GDM1 (cell line): ENCODE data around the gene CCDC81.
"Not testable (repeated sequence)": the region's sequence is repeated elsewhere in the genome, so short reads cannot be mapped to it uniquely, and the experiment has no call there.

ENCODE experiments used
- DNase-seq: peaks from one replicate; lab custom pipeline; 2025; lab: John Stamatoyannopoulos, UW

CCDC81 gene

DNA sequence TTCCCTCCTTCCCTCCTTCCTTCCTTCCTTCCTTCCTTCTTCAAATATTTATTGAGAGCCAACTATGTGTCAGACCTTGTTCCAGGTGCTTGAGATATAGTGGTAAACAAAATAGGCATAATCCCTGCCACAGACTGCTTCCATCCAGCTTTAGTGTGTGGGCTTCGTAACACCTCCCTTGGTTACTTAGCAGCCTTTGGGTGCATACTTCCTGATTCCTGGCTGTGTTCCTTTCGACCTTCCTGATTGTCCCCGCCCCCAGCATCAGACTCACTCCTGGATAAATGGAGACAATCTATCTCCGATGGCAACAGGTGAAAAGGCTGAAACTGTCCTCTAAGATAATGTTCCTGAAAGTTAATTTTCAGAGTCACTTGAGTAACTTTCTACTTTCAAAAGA lies 13.5 kb downstream of the CCDC81 start:
- DNase-seq = no peak

DNA sequence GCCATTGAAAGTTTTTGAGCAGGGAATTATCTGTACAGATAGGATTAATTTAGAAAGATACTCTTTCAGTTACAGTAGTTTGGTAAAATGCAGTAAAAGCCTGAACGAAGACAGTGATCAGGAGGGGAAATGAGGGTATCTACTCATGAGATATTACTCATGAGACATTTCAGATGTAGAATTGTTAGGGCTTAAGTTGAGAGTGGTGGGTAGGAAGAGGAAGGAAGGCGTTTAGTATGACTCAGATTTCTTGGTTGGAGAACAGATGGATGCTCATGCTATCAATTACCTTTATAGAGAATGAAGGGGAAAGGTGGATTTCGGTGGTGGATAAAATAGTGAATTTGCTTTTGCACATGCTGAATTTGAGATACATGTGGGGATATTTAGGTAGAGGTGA lies 15.8 kb downstream of the CCDC81 start:
- no peak for DNase-seq

DNA sequence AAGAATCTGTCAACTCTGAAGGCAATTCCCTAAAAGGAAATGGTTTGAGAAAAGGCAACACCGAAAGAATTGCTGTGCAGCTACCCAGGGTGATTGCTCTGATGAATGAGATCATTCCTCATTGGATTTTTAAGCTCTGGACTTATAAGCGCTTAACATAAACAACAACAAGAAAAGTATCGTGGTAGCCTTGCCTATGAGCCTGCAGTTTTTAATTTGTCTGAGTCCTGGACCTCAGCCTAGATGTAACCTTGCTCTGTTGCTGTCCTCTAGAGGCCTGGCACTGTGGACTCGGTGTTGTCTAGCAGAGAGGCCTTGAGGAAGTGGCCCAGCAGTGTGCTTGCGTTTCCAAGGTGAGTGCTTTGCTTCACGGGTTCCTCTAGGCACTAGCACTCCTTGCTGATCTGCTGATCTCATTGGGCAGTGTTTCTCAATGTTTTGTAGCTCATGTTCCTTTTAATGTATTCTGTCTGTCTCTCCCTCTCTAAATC lies 20.4 kb downstream of the CCDC81 start:
- DNase-seq = no peak

DNA sequence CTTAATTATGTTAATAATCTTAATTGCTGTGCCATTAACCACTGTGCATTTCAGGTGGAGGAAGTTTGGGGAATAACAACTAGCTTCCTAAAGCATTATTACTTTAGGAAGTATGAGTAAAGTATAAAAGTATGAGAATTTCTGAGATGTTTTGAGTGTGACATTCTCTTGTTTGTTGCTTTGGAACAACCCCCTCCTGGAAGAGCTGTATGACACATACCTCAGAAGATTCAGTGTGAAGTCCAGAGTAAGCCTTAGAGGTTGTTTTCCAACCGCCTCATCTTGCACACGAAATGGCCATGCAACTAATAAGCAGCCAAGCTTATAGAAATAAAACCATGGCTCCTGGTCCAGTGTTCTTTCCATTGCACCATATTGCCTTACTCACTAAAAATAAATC lies 21.7 kb downstream of the CCDC81 start:
- DNase-seq = no peak

DNA sequence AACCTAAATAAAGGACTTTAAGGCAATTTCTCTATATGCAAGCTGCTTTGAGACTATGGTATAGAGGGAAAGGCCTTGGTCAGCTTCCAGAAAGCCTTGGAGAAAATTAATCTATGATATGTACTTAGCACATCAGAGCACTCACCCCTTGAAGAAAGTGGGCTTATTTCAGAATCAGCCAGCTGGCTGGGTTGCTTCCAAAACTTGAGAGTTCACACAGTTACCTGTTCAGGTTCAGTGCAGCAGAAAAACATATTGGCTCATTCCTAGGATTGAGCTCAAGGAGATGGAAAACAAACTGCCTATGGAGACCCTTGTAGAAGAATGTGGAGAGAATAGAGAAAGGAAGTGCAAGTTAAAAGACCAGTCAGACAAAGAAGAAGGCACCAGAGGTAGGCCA lies 22.7 kb downstream of the CCDC81 start:
- DNase-seq = no peak

DNA sequence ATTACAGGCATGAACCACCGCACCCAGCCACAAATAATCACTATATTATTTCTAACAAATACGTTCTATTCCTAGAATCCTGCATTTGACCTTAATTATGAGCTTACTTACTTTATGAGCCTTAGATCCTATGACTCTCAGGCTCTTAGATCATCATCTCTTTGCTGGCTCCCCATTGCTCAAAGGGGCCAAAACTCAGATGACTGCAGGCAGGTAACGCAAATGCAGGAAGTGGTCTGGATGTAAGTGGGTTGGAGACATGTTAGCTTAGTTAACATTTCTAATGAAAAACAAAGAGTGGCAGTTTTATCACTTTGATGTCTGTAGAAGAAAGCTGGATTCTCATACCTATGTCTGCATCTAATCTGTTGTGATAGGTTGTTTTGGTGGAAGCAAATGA lies 23.4 kb downstream of the CCDC81 start:
- no peak for DNase-seq

DNA sequence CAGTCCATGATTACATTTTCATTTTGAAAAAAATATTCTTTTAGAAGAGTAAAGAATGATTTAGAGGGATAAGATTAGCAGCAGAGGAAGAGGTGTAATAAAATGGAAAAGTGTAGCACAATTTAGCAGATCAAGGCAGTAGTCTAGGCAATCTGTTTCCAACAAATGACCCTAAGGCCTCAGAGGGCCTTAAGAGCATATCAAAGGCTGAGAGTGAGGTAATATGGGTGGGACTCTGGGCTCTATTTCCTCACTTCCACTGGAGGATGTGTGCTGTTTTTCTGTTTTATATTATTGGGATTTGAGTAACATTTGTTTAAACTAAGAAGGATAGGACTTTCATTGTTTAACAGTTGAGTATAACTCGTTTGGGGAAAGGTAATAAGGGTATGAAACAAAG lies 28.8 kb downstream of the CCDC81 start:
- no peak for DNase-seq

DNA sequence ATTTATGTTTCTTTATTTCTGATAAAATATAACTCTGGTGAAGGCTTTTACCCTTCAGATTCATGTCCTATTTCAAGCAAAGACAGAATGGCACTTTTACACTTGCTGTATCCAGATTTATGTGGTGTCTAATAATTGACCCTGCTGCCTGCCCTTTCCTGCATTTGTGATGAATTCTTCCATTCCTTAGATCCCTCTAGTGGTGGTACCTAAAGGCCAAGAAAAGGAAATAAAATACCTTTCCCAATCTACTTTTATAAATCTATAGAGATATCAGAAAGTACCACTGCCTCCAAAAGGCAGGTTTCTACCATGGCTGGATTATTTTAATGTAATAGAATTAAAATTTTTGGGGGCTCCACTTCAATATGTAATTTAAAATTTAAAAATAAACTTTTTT lies 34.2 kb downstream of the CCDC81 start:
- DNase-seq = no peak

DNA sequence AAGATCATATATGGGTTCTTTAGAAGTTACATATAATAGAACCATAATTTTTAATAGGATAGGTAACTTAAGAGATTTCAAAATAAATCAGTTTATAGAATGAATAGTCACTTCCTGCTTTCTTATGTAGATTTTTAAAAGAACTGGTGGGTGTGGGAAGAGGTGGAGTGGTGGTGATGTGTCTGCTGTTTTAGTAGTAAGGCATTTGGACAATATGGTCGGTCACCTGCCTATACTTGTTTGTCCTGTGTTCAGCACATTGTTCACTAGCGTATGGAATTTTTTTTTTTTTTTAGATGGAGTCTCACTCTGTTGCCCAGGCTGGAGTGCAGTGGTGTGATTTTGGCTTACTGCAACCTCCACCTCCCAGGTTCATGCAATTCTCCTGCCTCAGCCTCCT lies 39.3 kb downstream of the CCDC81 start:
- DNase-seq = no peak

DNA sequence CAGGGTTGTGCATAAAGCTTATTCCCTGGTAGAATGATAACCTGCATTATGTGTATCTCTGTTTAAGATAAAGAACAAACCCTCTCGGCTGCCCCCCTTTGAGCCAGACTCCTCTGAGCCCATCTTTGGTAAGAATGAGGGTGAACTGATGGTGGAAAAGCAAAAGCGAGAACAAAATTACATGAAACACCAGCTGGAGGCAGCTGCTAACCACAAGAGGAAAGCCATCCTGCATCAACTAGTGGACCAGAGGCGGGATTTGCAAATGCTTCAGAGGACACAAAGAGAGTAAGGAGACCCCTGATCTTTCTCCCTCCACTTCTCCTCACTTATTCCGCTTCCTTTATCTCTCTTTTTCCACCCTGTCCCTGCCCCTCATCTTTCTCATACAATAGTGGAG lies 40.3 kb downstream of the CCDC81 start:
- DNase-seq = no peak

DNA sequence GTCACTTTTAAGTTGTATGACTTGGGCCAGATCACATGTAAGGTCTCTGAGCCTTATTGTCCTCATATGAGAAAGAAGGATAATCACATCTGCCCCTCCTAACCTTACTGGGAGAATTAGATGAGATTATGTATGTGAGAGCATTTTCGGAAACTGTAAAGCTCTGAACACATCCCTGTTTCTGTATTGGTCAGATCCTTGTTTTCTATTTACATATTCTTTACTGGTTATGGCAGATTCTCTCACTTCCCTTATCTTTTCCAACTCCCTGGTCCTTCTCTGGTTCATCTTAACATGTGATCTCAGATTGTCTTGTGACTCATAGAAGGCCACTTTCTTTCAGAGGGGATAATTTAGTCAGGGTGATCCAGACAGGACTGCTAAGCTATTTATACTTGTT lies 41.8 kb downstream of the CCDC81 start:
- DNase-seq = no peak

DNA sequence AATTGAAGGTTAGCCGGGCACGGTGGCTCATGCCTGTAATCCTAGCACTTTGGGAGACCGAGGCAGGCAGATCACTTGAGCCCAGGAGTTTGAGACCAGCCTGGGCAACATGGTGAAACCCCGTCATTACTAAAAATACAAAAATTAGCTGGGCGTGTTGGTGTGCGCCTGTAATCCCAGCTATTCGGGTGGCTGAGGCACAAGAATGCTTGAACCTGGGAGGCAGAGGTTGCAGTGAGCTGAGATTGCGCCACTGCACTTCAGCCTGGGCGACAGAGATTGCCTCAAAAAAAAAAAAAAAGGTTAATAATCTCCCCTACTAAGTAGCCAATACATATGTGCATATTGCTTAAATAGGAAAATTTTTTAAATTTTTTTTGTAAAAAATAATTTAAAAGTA lies 42.3 kb downstream of the CCDC81 start:
- DNase-seq = not testable (repeated sequence)

DNA sequence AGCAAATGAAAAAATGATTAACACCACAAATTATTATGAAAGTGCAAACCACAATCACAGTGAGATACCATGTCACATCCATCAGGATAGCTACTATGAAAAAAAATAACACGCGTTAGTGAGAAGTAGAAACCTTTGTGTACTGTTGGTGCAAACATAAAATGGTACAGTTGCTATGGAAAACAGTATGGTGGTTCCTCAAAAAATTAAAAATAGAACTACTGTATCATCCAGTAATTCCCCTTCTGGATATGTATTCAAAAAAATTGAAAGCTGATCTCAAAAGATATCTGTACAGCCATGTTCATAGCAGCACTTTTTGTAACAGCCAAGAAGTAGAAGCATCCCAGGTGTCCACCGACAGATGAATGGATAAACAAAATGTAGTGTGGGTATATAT lies 43.4 kb downstream of the CCDC81 start:
- no peak for DNase-seq

DNA sequence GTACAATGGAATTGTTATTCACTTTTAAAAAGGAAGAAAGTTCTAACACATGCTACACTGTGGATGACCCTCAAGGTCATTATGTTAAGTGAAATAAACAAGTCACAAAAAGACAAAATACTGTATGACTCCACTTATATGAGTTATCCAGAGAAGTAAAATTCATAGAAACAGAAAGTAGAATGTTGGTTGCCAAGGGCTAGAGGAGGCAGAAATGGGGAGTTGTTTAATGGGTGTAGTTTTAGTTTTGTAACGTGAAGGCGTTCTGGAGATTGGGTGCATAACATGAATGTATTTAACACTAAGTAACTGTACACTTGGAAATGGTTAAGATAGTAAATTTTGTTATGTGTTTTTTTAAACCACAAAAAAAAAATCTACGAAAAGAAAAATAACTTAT lies 43.8 kb downstream of the CCDC81 start:
- DNase-seq = no peak

DNA sequence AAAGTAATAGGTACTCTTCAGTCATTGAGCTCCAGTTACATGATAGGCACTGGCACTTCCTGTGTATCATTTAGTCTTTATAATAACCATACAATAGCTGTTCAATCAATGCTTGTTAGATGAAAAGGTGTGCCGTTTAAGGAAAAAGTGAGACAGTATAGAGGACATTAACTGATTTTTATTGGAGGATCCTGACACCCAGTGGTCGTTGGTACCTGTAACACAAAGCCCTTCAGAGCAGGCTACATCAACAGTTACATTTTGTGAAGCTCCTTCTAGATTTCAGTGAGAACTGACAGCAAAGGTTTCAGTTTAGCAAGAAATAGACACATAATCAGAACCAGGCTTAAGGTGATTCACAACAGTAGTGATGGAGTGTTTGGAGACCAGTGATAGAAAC lies 44.2 kb downstream of the CCDC81 start:
- DNase-seq = no peak

DNA sequence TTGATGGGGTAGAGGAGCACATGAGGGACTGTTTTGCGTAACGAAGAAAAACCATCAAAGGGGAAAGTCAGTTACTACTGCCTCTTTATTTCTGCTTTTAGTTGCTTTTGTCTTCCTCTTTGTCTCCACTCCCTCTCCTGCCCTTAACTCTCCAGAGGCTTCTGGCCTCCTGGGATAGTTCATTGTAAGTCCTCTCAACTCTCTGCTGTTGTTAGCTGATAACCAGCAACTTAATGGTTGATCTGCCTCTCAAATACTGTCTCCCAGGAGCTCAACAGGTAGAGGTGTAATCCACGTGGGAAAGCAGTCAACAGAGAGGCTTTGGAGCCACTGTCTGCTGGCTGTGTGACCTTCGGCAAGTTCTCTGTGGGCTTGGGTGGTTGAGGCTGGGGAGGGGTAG lies 47.3 kb downstream of the CCDC81 start:
- DNase-seq = no peak

DNA sequence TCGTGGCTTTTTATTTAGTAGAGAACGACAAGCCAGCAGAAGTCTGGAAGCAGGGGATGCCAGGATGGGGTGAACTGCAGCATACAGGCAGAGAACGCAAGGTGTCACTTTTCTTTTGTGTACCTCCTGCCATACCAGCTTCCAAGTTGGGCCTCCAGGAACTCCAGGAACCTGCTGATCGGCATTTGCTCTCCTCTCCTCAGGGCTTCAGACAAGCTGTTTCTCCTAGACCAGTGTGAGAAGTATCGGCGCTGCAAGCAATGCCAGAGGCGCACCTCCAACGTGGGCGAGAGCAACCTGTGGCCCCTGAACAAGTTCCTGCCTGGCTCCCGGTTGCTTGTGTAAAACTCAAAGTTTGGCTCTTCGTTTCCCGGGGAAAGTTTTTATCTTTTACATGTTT lies 47.7 kb downstream of the CCDC81 start:
- no peak for DNase-seq

DNA sequence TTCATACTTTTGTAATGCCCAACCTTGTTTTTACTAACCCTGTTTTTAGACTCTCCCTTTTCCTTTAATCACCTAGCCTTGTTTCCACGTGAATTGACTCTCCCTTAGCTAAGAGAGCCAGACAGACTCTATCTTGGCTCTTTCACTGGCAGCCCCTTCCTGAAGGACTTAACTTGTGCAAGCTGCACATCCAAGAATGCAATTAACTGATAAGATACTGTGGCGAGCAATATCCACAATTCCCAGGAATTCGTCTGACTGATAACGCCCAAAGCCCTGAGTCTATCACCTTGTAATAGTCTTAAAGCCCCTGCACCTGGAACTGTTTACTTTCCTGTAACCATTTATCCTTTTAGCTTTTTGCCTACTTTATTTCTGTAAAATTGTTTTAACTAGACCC lies 48.8 kb downstream of the CCDC81 start:
- DNase-seq = not testable (repeated sequence)

DNA sequence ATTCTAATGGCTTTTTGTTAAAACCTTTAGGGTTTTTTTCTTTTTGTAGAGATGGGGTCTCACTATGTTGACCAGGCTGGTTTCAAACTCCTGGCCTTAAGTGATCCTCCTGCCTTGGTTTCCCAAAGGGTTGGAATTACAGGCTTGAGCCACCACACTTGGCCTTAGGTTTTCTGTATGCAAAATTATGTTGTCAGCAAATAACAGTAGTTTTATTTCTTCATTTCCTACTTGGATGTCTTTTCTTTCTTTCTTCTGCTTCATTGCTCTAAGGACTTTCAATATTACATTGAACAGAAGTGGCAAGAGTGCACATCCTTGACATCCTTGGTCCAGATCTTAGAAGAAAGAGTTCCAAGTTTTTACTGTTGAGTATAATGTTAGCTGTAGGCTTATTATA lies 52.8 kb downstream of the CCDC81 start:
- DNase-seq = no peak

DNA sequence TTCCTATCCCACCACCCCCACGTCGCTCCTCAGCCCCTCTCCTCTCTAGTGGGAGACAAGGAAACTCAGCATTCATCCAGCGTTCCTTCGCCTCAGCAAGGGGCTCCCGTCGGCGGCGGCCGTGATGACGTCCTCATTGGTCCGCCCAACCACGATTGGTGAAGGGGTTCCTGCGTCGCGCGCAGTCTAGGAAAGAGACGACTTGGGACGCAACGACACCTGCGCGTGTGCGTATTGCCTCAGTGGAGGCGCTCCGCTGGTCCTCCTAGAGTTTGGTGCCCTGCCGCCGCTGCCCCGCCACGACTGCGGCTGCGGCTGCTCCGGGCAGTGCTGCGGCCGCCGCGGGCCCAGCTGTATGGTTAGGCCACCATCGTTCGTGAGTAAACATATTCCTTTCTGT lies 56.6 kb downstream of the CCDC81 start:
- DNase-seq = no peak

DNA sequence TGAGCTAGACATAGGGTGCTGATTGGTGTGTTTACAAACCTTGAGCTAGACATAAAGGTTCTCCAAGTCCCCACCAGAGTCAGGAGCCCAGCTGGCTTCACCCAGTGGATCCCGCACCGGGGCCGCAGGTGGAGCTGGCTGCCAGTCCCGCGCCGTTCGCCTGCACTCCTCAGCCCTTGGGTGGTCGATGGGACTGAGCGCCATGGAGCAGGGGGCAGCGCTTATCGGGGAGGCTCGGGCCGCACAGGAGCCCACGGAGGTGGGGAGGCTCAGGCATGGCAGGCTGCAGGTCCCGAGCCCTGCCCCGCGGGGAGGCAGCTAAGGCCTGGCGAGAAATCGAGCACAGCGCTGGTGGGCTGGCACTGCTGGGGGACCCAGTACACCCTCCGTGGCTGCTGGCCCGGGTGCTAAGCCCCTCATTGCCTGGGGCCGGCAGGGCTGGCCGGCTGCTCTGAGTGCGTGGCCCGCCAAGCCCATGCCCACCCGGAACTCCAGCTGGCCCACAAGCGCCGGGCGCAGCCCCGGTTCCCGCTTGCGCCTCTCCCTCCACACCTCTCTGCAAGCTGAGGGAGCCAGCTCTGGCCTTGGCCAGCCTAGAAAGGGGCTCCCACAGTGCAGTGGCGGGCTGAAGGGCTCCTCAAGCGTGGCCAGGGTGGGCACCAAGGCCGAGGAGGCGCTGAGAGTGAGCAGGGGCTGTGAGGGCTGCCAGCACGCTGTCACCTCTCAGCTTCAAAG lies 58.8 kb downstream of the CCDC81 start:
- not testable (repeated sequence) for DNase-seq

DNA sequence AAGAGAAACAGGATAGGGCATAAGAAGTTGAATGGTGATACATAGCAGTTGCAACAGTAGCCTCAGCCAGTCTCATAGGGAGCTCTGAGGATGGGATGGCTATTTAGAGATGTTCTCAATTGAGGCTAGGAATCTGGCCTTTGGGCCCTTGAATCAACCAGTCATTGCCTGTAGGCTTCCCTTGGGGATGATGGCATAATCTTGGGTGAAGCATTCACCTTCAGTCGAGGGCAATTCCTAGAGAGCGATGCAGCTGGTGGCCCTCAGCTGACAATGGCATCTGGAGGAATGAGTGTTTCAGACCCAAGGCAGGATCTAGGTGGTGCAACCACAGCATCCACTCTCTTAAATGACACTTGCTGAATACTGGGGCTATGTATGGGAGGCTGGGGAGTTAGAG lies 61.0 kb downstream of the CCDC81 start:
- no peak for DNase-seq

DNA sequence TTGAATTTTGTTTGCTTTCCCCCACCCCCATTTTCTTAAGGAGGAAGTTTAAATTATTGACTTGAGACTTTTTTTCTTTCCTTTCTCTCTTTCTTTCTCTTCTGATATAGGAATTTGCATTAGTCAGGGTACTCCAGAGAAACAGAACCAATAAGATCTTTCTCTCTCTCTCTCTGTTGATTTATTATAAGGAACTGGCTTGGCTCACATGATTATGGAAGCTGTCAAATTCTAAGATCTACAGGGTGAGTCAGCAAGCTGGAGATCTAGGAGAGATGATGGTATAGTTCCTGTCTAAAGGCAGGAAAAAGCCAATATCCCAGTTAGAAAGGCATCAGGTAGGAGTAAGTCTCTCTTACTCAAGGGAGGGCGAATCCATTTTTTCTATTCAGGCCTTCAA lies 64.0 kb downstream of the CCDC81 start:
- DNase-seq = no peak

DNA sequence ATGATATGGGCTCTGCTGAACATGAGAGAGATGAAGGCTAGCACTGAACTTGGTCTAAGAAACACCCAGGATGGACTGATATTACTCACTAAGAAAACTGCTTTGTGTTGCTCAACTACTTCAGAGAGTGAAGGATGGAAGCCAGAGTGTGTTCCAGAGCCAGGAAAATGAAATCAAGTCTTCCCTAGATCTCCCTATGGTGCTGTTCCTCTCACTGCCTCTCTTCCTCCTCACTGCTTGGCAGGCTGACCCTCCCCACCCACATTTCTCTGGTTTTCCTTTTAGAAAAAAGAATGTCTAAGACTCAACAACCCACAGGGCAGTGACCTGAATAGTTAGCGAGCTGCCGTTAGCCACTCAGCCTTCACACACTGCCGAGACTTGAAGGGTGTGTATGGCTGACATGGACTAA lies 65.6 kb downstream of the CCDC81 start:
- no peak for DNase-seq
